Peyer's patch (tissue), 4 donors: ENCODE results near the gene LGI1.

Experiments used
- CTCF ChIP-seq, 6 experiments: fragments of 450-650 bp in 4 of 6; fragments of 200-600 bp in 2 of 6; sonication (generic) in 1 of 6; IDR thresholded peaks; one replicate each; pipeline ENCODE4 v1.5.1; 2017 to 2019; ENCODE audit warnings: antibody characterized with exemption in 6 of 6, mild to moderate bottlenecking in 3 of 6, moderate library complexity in 1 of 6
- POLR2A ChIP-seq, 2 donors: fragments of 450-650 bp; IDR thresholded peaks; one replicate each; pipeline ENCODE4 v1.5.1; 2017; ENCODE audit warnings: antibody characterized with exemption in 2 of 2, mild to moderate bottlenecking in 2 of 2, moderate library complexity in 2 of 2

DNA sequence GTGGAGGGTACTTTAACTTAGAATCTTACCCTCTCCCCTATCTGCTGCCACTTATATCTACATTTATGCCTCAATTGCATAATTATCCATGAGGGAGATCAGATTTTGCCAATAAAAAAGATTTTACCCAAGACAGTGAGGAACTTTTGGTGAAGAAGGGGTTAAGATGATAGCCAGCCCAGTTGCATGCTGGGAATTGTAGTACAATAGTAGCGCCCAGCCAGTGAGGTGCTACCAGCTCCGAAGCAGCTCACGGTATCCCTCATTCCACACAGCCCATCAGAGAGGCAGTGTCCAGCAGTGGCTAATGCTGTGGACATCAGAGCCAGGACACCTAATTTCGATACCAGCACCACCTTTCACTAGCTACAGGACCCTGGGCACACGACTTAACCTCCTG lies 5.9 kb upstream of the LGI1 start:
- TF ChIP-seq CTCF (IDR thresholded peaks at IDR 0.05) (no peak), POLR2A (IDR thresholded peaks at IDR 0.05) (no peak)
